K562 (cell line): ENCODE measurements around the gene HSPA1L. TPM values are rescaled to one million over a fixed set of nuclear protein-coding genes. Genes with fewer than 3 reads are reported as not detected.

Experiments
- CEBPG ChIP-seq, 3 experiments: fragments of 200-800 bp in 1 of 3; sonication (Bioruptor generic) in 1 of 3; sonication (generic) in 1 of 3; formaldehyde crosslinking in 1 of 3; IDR thresholded peaks in 2 of 3; conservative IDR thresholded peaks in 1 of 3; 2 replicates each; pipeline versions ENCODE4 v1.6.1 to v1.8.0; 2016 to 2022; ENCODE audit warnings: missing compliant biosample characterization in 2 of 3, missing genetic modification characterization in 2 of 3, mild to moderate bottlenecking in 1 of 3, missing genetic modification reagents in 1 of 3
- GTF2E2 ChIP-seq: fragments of 200-800 bp; sonication (Bioruptor generic); IDR thresholded peaks from 2 replicates; pipeline ENCODE4 v1.6.1; 2016; ENCODE audit warnings: missing genetic modification characterization, missing compliant biosample characterization
- MED1 ChIP-seq: sonication (generic); formaldehyde crosslinking; IDR thresholded peaks from 2 replicates; pipeline ENCODE4 v1.8.1; 2023; ENCODE audit warnings: missing genetic modification reagents, borderline replicate concordance
- NELFE ChIP-seq: IDR thresholded peaks from 2 replicates; pipeline ENCODE4 v1.6.1; 2011; ENCODE audit warnings: mild to moderate bottlenecking; ENCODE audit not compliant: insufficient read depth, insufficient read length
- NR4A1 ChIP-seq, 2 experiments: fragments of 250-450 bp in 1 of 2; fragments of 450-650 bp in 1 of 2; sonication (Bioruptor Pico) in 1 of 2; IDR thresholded peaks; 2 replicates each; pipeline versions ENCODE4 v1.4.0 to v1.6.1; 2016 to 2020; ENCODE audit warnings: mild to moderate bottlenecking in 2 of 2, missing compliant biosample characterization in 1 of 2, missing genetic modification characterization in 1 of 2, moderate library complexity in 1 of 2
- SMARCA5 ChIP-seq: fragments of 450-650 bp; IDR thresholded peaks from 2 replicates; pipeline ENCODE4 v1.6.1; 2016
- TEAD4 ChIP-seq, 2 experiments: sonication (generic) in 1 of 2; formaldehyde crosslinking in 1 of 2; IDR thresholded peaks; 2 replicates each; pipeline versions ENCODE4 v1.6.1 to v1.8.0; 2012 to 2022; ENCODE audit warnings: borderline replicate concordance in 1 of 2, inconsistent platforms in 1 of 2, low read length in 1 of 2, mild to moderate bottlenecking in 1 of 2, missing genetic modification reagents in 1 of 2
- XRCC3 ChIP-seq: fragments of 450-650 bp; IDR thresholded peaks from 2 replicates; pipeline ENCODE4 v1.6.1; 2017; ENCODE audit warnings: mild to moderate bottlenecking, moderate library complexity
- ZFP30 ChIP-seq: fragments of 250-450 bp; sonication (Bioruptor Pico); IDR thresholded peaks from 2 replicates; pipeline ENCODE4 v1.8.0; 2022; ENCODE audit warnings: moderate library complexity, mild to moderate bottlenecking, inconsistent platforms, borderline replicate concordance
- ZNF318 ChIP-seq, 2 experiments: fragments of 450-650 bp; IDR thresholded peaks; 2 replicates each; pipeline ENCODE4 v1.6.1; 2016; ENCODE audit warnings: mild to moderate bottlenecking in 2 of 2, borderline replicate concordance in 1 of 2, low read depth in 1 of 2, moderate library complexity in 1 of 2
- ZNF583 ChIP-seq: fragments of 250-450 bp; sonication (Bioruptor Pico); IDR thresholded peaks from 2 replicates; pipeline ENCODE4 v1.4.0; 2020
- polyA plus RNA-seq, 8 experiments: library from polyadenylated mRNA; depleted of rRNA in 4 of 8; stranded (reverse) in 5 of 8; unstranded in 3 of 8; fragments of >200 nt; fragmentation: Nextera tagmentation in 2 of 8; fragmentation: Illumina TruSeq in 1 of 8; extraction: Ambion mirVana in 2 of 8; extraction: Trizol in 1 of 8; gene quantifications; 2 replicates each; pipeline versions ENCODE4 v1.2.1 to v1.2.3, GENCODE V29; 2011 to 2014; ENCODE audit warnings: inconsistent platforms in 1 of 8, missing spikeins in 1 of 8
- total RNA-seq, 7 experiments: library from RNA; depleted of rRNA in 6 of 7; stranded (reverse); fragments of >200 nt in 6 of 7; fragmentation: Illumina TruSeq in 2 of 7; extraction: Trizol in 2 of 7; gene quantifications; 2 replicates each; pipeline versions ENCODE4 v1.2.1 to v1.2.3, GENCODE V29; 2011 to 2021; ENCODE audit warnings: low replicate concordance in 1 of 7
- TF ChIP-seq, protein P1 (sequence below), 2 experiments: fragments of 150-350 bp in 1 of 2; IDR thresholded peaks; 2 replicates each; pipeline ENCODE4 v1.6.1; 2012 to 2016; ENCODE audit warnings: low read depth in 2 of 2, low read length in 2 of 2, mild to moderate bottlenecking in 1 of 2, moderate library complexity in 1 of 2
- TF ChIP-seq, protein P2 (sequence below): fragments of 450-650 bp; IDR thresholded peaks from 2 replicates; pipeline ENCODE4 v1.6.1; 2018; ENCODE audit warnings: mild to moderate bottlenecking, low read depth; ENCODE audit not compliant: partially characterized antibody

Gene HSPA1L
- total and polyA plus RNA-seq, 9 of the 15 experiments (the other 6 are each of a cell fraction or from before 2014, with no cell fraction given), result 0.14 to 2.1 (median 1.3) TPM

- TF ChIP-seq ZFP30 (CRISPR knock-in tag), result no peak
- no peak for TF ChIP-seq GTF2E2 (tag)
- peak; percentile 13; the same call in 1 of the 2 replicates for TF ChIP-seq CEBPG (CRISPR knock-in tag; IDR thresholded peaks at IDR 0.05)
- TF ChIP-seq CEBPG (tag; conservative IDR thresholded peaks at IDR 0.05 in 1 of 2, IDR thresholded peaks at IDR 0.05 in 1 of 2), result no peak; a peak in 1 of 4 replicates
- peak; percentile 32; the same call in 1 of the 2 replicates for TF ChIP-seq TEAD4 (IDR thresholded peaks at IDR 0.05; ENCODE audit: low read length)
- no peak for TF ChIP-seq TEAD4 (CRISPR knock-in tag; IDR thresholded peaks at IDR 0.05; ENCODE audit: borderline replicate concordance)
- TF ChIP-seq ZNF318 (IDR thresholded peaks at IDR 0.05; ENCODE audit: borderline replicate concordance in 1 of 2, low read depth in 1 of 2), result peak in 1 of 2 experiments; percentile 62; a peak in 2 of 4 replicates
- no peak for TF ChIP-seq MED1 (CRISPR knock-in tag)
- no peak for TF ChIP-seq XRCC3
- 0 out of 2 replicates have a peak, but pooled peaks have one; percentile 9 for TF ChIP-seq SMARCA5
- TF ChIP-seq ZNF583 (CRISPR knock-in tag), result no peak
- TF ChIP-seq NR4A1 (CRISPR knock-in tag; IDR thresholded peaks at IDR 0.05), result no peak
- TF ChIP-seq NR4A1 (tag; IDR thresholded peaks at IDR 0.05), result no peak
- TF ChIP-seq NELFE, result no peak
- TF ChIP-seq, protein P1, sequence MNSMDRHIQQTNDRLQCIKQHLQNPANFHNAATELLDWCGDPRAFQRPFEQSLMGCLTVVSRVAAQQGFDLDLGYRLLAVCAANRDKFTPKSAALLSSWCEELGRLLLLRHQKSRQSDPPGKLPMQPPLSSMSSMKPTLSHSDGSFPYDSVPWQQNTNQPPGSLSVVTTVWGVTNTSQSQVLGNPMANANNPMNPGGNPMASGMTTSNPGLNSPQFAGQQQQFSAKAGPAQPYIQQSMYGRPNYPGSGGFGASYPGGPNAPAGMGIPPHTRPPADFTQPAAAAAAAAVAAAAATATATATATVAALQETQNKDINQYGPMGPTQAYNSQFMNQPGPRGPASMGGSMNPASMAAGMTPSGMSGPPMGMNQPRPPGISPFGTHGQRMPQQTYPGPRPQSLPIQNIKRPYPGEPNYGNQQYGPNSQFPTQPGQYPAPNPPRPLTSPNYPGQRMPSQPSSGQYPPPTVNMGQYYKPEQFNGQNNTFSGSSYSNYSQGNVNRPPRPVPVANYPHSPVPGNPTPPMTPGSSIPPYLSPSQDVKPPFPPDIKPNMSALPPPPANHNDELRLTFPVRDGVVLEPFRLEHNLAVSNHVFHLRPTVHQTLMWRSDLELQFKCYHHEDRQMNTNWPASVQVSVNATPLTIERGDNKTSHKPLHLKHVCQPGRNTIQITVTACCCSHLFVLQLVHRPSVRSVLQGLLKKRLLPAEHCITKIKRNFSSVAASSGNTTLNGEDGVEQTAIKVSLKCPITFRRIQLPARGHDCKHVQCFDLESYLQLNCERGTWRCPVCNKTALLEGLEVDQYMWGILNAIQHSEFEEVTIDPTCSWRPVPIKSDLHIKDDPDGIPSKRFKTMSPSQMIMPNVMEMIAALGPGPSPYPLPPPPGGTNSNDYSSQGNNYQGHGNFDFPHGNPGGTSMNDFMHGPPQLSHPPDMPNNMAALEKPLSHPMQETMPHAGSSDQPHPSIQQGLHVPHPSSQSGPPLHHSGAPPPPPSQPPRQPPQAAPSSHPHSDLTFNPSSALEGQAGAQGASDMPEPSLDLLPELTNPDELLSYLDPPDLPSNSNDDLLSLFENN (IDR thresholded peaks at IDR 0.05; ENCODE audit: low read depth in 2 of 2, low read length in 2 of 2), result no peak
- TF ChIP-seq, protein P2, sequence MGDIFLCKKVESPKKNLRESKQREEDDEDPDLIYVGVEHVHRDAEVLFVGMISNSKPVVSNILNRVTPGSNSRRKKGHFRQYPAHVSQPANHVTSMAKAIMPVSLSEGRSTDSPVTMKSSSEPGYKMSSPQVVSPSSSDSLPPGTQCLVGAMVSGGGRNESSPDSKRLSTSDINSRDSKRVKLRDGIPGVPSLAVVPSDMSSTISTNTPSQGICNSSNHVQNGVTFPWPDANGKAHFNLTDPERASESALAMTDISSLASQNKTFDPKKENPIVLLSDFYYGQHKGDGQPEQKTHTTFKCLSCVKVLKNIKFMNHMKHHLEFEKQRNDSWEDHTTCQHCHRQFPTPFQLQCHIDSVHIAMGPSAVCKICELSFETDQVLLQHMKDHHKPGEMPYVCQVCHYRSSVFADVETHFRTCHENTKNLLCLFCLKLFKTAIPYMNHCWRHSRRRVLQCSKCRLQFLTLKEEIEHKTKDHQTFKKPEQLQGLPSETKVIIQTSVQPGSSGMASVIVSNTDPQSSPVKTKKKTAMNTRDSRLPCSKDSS, result no peak
Measured at GRCh38 chr6:31830886-31831335, 15.8 kb upstream of the HSPA1L start (continued).
